Parathyroid adenoma (tissue), 2 donors: ENCODE results near the gene KRTAP1-3.
"Not testable (repeated sequence)": the region's sequence is repeated elsewhere in the genome, so short reads cannot be mapped to it uniquely, and the experiment has no call there.

ENCODE experiments used
- H2AFZ ChIP-seq: fragments of 300-600 bp; sonication (generic); one replicate; pipeline ENCODE4 v1.7.0; 2017; ENCODE audit warnings: antibody characterized with exemption, mild to moderate bottlenecking
- H3K27ac ChIP-seq: fragments of 300-600 bp; sonication (generic); one replicate; pipeline ENCODE4 v1.7.0; 2017
- H3K27me3 ChIP-seq: fragments of 300-600 bp; sonication (generic); one replicate; pipeline ENCODE4 v1.7.0; 2017; ENCODE audit warnings: low read length; ENCODE audit not compliant: control insufficient read depth, insufficient read depth
- H3K36me3 ChIP-seq: fragments of 300-600 bp; sonication (generic); one replicate; pipeline ENCODE4 v1.7.0; 2017; ENCODE audit warnings: low read length; ENCODE audit not compliant: control insufficient read depth, insufficient read depth
- H3K4me1 ChIP-seq: fragments of 300-600 bp; sonication (generic); one replicate; pipeline ENCODE4 v1.7.0; 2017; ENCODE audit warnings: control low read depth
- H3K4me2 ChIP-seq: fragments of 300-600 bp; sonication (generic); one replicate; pipeline ENCODE4 v1.7.0; 2017; ENCODE audit warnings: low read length
- H3K4me3 ChIP-seq: fragments of 300-600 bp; sonication (generic); one replicate; pipeline ENCODE4 v1.7.0; 2017; ENCODE audit warnings: low read depth, low read length
- H3K79me2 ChIP-seq: fragments of 300-600 bp; sonication (generic); one replicate; pipeline ENCODE4 v1.7.0; 2017; ENCODE audit warnings: control low read depth
- H3K9ac ChIP-seq: fragments of 300-600 bp; sonication (generic); one replicate; pipeline ENCODE4 v1.7.0; 2017; ENCODE audit warnings: mild to moderate bottlenecking
- H3K9me3 ChIP-seq: fragments of 300-600 bp; sonication (generic); one replicate; pipeline ENCODE4 v1.7.0; 2017; ENCODE audit warnings: low read length; ENCODE audit not compliant: control insufficient read depth
- TF ChIP-seq, protein P1 (sequence below): fragments of 300-600 bp; sonication (generic); IDR thresholded peaks from one replicate; pipeline ENCODE4 v1.7.0; 2017; ENCODE audit warnings: antibody characterized with exemption, mild to moderate bottlenecking
- donor health status: primary hyperparathyroidism.

The KRTAP1-3 gene

DNA sequence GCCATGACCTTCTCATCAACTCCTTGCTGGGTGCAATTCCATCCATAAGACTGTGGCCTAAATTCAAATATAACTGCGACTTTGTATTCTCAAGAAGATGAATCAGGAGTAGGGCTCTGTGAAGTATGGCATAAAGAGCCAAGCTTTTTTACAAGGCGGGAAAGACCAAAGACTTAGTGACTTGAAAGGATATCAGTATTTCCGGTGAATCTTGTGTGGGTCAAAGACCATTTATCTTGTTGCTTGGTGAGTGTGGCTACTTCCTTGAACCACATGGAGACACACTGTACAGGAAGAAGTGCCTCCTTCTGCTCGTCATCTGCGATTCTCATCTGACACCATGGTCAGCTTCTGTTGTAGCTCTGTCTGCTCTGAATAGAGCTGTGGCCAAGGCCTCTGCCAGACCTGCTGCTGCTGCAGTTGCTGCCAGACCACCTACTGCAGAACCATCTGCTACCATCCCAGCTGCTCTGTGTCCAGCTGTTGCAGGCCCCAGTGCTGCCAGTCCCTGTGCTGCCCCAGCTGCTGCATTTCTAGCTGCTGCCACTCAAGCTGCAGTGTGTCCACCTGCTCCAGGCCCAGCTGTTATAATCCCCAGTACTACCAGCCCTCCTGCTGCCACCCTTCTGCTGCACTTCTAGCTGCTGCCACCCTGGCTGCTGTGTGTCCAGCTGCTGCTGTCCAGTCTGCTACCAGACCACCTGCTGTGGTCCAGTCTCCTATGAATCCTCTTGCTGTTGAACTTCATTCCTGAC lies 37.1 kb upstream of the KRTAP1-3 start:
- no peak overlapping the region for H3K4me3 ChIP-seq
- H3K36me3 ChIP-seq: no peaks in the 10 kb centered on the region
- no peaks in the 10 kb centered on the region for H3K27me3 ChIP-seq
- no peaks in the 10 kb centered on the region for H3K4me1 ChIP-seq
- TF ChIP-seq, protein P1, sequence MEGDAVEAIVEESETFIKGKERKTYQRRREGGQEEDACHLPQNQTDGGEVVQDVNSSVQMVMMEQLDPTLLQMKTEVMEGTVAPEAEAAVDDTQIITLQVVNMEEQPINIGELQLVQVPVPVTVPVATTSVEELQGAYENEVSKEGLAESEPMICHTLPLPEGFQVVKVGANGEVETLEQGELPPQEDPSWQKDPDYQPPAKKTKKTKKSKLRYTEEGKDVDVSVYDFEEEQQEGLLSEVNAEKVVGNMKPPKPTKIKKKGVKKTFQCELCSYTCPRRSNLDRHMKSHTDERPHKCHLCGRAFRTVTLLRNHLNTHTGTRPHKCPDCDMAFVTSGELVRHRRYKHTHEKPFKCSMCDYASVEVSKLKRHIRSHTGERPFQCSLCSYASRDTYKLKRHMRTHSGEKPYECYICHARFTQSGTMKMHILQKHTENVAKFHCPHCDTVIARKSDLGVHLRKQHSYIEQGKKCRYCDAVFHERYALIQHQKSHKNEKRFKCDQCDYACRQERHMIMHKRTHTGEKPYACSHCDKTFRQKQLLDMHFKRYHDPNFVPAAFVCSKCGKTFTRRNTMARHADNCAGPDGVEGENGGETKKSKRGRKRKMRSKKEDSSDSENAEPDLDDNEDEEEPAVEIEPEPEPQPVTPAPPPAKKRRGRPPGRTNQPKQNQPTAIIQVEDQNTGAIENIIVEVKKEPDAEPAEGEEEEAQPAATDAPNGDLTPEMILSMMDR: no peak
- H3K9ac ChIP-seq: no peak overlapping the region
- H2AFZ ChIP-seq: no peak overlapping the region
- H3K9me3 ChIP-seq: no peaks in the 10 kb centered on the region
- H3K4me2 ChIP-seq: no peak overlapping the region
- no peak overlapping the region for H3K27ac ChIP-seq
- H3K79me2 ChIP-seq: no peaks in the 10 kb centered on the region

GRCh38 chr17:41069031-41069430 lies 34.4 kb upstream of the KRTAP1-3 start:
- Histone ChIP-seq H3K9me3 (no peaks in the 10 kb centered on the region), H3K9ac (no peak overlapping the region), H3K4me3 (no peak overlapping the region), H3K36me3 (no peaks in the 10 kb centered on the region), H3K27ac (no peak overlapping the region), H2AFZ (no peak overlapping the region), H3K4me1 (no peaks in the 10 kb centered on the region), H3K27me3 (no peaks in the 10 kb centered on the region), H3K79me2 (no peaks in the 10 kb centered on the region), H3K4me2 (no peak overlapping the region)
- TF ChIP-seq, protein P1: no peak

GRCh38 chr17:41067281-41067680 lies 32.6 kb upstream of the KRTAP1-3 start:
- Histone ChIP-seq H3K4me2 (no peak overlapping the region), H3K9me3 (no peaks in the 10 kb centered on the region), H2AFZ (no peak overlapping the region), H3K4me1 (no peaks in the 10 kb centered on the region), H3K36me3 (no peaks in the 10 kb centered on the region), H3K27ac (no peak overlapping the region), H3K79me2 (no peaks in the 10 kb centered on the region), H3K27me3 (no peaks in the 10 kb centered on the region), H3K4me3 (no peak overlapping the region), H3K9ac (no peak overlapping the region)
- TF ChIP-seq, protein P1: no peak

DNA sequence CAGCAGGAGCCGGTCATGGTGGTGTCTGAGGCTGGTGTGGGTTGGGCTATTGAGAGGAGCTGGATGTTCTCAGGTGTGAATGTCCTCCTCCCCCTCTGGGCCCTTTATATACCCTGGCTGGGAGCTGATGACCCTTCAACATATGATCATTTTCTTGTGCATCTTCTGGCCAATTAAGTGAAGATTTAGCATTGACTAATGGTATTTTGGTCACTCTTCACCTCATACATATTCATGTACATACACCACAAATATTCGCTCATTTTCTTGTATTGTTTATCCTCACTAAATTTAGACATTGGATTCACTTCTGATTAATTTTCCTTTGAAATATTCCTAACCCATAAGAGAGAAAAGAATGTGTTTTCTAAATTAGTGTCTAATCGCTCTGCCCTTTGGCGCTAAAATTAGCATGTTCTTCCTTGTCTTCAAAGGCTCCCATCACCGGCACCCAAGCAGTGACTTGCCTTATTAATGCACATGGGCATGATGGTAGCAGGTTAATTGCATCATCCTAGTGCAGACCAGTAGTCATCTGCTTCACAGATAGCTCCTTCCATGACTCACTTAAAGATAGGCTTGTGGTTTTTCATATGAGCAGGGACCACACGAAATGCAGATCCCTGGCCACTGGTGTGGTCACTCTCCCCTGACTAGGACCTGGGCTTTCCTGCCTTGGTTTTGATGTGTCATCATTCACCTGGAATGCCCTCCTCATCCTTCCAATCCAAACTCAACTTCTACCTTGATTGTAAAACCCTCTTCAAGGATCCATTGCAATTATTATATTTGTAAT lies 31.4 kb upstream of the KRTAP1-3 start, which contains the start of gene KRTAP2-4:
TSS of gene KRTAP2-4 (minus strand) at position 51 of the 796 bp plus-strand sequence. CDS start at position 17, 34 bp downstream.
- Histone ChIP-seq H3K4me1 (no peaks in the 10 kb centered on the region), H3K27me3 (no peaks in the 10 kb centered on the region), H3K27ac (no peak within 1 kb of the TSS), H3K4me3 (no peak within 1 kb of the TSS), H3K9ac (no peak within 1 kb of the TSS), H3K9me3 (no peaks in the 10 kb centered on the region), H3K4me2 (no peak within 1 kb of the TSS), H3K36me3 (no peaks in the 10 kb centered on the region), H3K79me2 (no peaks in the 10 kb centered on the region), H2AFZ (no peak within 1 kb of the TSS)
- TF ChIP-seq, protein P1: no peak

DNA sequence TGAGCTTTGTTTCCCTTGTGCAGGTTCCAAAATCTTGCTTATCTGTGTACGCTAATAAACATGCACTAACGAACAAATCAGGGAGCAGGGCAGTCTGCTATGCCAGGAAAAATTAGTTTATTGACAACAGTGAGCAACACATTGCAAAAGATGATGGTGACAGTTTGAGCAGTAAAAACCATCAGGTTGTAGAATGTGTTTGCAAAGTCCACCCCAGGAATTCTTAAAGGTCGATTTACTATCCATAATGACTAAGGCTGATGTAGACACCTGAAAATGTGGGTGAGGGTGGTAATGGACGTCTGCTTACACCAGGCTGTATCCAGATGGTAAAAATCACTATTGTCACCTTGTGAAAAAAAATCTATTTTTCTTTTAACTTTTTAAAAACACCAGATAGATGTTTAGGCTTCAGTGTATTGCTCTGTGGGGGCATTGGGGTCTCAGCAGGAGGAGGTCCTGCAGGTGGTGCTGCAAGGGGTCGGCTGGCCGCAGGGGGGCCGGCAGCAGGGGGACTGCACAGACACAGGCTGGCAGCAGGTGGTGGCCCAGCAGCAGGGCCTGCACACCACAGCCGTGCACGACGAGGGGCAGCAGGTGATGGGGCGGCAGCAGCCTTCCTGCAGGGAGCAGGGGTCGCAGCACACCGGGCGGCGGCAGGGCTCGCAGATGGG lies 30.5 kb upstream of the KRTAP1-3 start:
- not testable (repeated sequence) for H3K9me3 ChIP-seq, H3K27ac ChIP-seq, H3K36me3 ChIP-seq, H3K79me2 ChIP-seq, H3K4me3 ChIP-seq, H3K27me3 ChIP-seq, H3K4me1 ChIP-seq, H2AFZ ChIP-seq, H3K4me2 ChIP-seq, H3K9ac ChIP-seq
